ENCODE measurements around the gene PRKAG2. TPM values are rescaled to one million over a fixed set of nuclear protein-coding genes. Genes with fewer than 3 reads are reported as not detected.

The PRKAG2 gene
- total and polyA plus RNA-seq, 8 donors, result 12.9 to 34.6 (median 18.0) TPM

DNA sequence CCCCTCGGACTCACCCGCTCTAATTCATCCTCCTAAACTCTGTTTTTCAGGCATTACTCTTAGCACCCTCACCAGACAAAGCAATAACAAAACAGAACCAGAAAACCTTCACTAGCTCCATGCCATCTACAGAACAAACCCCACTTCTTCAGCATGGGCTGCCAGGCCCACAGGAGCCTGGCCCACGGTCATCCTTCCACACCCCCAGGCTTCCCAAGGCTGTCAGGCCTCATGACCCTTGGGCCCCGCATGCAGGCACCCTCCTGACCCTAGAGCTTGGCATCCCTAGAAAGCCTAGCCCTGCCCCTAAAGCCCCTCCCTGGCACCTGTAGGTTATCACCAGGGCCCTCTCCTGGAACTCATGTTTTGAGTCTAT is 59.6 kb downstream of the PRKAG2 start:
- TF ChIP-seq, protein P1, sequence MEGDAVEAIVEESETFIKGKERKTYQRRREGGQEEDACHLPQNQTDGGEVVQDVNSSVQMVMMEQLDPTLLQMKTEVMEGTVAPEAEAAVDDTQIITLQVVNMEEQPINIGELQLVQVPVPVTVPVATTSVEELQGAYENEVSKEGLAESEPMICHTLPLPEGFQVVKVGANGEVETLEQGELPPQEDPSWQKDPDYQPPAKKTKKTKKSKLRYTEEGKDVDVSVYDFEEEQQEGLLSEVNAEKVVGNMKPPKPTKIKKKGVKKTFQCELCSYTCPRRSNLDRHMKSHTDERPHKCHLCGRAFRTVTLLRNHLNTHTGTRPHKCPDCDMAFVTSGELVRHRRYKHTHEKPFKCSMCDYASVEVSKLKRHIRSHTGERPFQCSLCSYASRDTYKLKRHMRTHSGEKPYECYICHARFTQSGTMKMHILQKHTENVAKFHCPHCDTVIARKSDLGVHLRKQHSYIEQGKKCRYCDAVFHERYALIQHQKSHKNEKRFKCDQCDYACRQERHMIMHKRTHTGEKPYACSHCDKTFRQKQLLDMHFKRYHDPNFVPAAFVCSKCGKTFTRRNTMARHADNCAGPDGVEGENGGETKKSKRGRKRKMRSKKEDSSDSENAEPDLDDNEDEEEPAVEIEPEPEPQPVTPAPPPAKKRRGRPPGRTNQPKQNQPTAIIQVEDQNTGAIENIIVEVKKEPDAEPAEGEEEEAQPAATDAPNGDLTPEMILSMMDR (IDR thresholded peaks at IDR 0.05), result no peak
- H3K4me3 ChIP-seq, result no peak overlapping the region
- no peak for ATAC-seq
- no peaks in the 10 kb centered on the region for H3K27me3 ChIP-seq
- intact Hi-C loops (cut with DNase I), result no loop called here
- H3K9me3 ChIP-seq, result no peaks in the 10 kb centered on the region
- H3K4me1 ChIP-seq, result no peaks in the 10 kb centered on the region
- H3K36me3 ChIP-seq, result no peaks in the 10 kb centered on the region
- peak in 1 of 4 donors; percentile 17 for DNase-seq
- no peak overlapping the region for H3K27ac ChIP-seq

DNA sequence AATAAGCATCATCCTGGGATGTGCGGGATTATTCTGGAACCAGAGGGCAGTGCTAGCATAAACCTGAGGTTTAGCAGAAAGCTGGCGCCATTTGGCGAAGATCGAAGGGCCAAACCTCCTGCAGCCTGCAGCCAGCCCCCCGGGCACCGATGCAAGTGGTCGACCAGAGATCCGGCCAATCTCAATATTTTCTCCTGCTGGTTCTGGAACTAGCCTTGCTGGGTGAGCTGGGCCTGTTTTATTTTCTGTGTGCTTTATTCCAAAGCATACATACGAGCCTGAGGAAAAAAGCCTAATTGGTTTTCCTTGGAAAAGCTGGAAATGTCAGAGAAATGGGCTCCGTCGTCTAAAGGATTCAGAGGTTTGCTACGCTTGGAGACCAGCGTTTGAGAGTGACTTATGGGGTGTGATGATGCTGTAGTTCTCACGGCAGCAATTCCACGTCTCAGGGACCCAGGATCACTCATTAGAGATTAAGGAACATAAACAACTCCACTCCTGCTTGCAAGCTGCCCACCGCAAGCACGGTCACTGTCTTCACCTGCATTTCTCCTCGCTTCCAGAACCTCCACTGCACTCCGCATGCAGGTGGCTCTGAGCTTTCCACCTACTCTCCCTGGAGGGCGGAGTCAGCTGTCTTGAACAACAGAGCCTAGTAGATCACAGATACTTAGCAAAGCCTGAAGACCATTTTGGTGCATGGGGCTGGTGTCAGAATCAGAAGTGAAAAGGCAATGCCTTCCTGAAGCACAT is 60.2 kb downstream of the PRKAG2 start:
- Histone ChIP-seq H3K27ac (no peak overlapping the region), H3K9me3 (no peaks in the 10 kb centered on the region), H3K27me3 (no peaks in the 10 kb centered on the region), H3K4me3 (no peak overlapping the region), H3K36me3 (no peaks in the 10 kb centered on the region), H3K4me1 (no peaks in the 10 kb centered on the region)
- peak in 1 of 4 donors; percentile 34 for DNase-seq
- ATAC-seq, result no peak
- intact Hi-C loops (cut with DNase I), result no loop called here
- TF ChIP-seq, protein P1 (IDR thresholded peaks at IDR 0.05), result no peak

DNA sequence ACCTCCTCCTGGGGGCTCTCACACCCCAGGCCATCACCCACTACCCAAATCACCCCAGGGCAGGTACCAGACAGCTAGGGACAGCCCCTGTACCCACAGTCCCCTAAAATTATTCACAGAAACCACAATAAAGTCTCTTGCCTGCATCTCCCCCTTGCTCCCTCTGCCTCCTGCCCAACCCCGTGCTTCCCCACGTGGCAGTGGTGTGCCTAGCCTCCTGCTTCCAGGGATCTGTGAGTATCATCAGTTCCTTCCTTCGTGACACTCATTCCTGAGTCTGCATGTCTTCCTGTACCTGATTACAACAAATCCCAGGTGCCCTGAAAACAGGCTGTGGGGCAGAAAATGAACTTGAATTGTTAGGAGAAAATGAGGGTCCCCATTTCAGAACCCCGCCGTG is 61.5 kb downstream of the PRKAG2 start:
- TF ChIP-seq, protein P1 (IDR thresholded peaks at IDR 0.05), result no peak
- Histone ChIP-seq H3K36me3 (no peaks in the 10 kb centered on the region), H3K4me1 (no peaks in the 10 kb centered on the region), H3K9me3 (no peaks in the 10 kb centered on the region), H3K27ac (no peak overlapping the region), H3K27me3 (no peaks in the 10 kb centered on the region), H3K4me3 (no peak overlapping the region)
- intact Hi-C loops (cut with DNase I), result no loop called here
- ATAC-seq (no peak), DNase-seq (peak in 1 of 4 donors; percentile 31)

DNA sequence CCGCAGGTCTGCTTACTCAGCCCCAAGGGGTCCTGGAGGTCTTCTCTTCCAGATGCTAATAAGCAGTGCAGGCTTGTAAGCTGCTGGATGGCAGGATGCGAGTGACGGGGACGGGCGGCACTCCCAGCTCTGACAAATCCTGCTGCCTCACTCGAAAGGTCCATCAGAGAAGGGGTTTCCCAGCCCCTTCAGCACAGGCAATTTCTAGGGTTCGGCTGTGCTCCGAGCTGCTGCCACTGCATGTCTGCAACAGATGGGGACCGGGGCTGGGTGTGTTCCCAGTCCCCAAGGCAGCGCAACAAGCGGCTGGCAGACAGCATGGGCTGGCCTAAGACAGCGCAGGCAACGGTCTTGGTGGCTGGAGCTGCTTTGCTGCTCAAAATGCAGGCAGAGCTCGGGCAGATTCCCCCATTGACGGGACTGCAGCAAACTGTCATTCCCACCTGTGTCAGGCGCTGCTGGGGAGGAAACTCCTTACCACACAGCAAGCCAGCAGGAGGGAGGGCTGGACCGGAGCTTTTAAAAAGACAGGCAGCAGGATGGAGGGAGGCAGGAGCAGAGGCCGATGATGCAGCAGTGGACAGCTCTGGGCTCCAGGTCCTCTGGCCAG is 62.4 kb downstream of the PRKAG2 start:
- Histone ChIP-seq H3K4me3 (no peak overlapping the region), H3K4me1 (no peaks in the 10 kb centered on the region), H3K27ac (no peak overlapping the region), H3K9me3 (no peaks in the 10 kb centered on the region), H3K27me3 (no peaks in the 10 kb centered on the region), H3K36me3 (no peaks in the 10 kb centered on the region)
- no peak for ATAC-seq
- DNase-seq, result peak in 1 of 4 donors; percentile 78
- intact Hi-C loops (cut with DNase I), result no loop called here
- TF ChIP-seq, protein P1 (IDR thresholded peaks at IDR 0.05), result no peak

DNA sequence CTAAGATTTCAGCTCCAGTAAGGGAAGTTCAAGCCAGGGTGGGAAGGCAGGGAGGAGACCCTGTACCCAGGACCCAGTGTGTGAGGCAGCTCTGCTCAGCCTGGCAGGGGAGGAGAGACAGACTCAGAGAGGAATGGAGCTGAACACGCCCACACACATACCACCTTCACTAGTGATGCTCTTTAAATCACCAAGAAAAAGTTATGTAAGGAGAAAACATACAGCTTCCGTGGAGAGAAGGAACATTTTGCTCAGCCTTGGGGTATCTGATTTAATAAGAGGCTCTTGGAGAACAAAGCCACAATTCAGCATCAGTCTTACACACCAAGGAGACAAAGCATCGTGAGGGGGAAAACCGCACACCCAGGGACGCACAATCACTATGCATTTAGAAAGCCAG is 62.9 kb downstream of the PRKAG2 start:
- Histone ChIP-seq H3K4me1 (peaks cover 0 to 2% of the 10 kb centered on the region in 2 donors), H3K4me3 (no peak overlapping the region), H3K36me3 (no peaks in the 10 kb centered on the region), H3K9me3 (no peaks in the 10 kb centered on the region), H3K27ac (no peak overlapping the region), H3K27me3 (no peaks in the 10 kb centered on the region)
- ATAC-seq, result no peak
- TF ChIP-seq, protein P1 (IDR thresholded peaks at IDR 0.05), result no peak
- peak in 1 of 4 donors; percentile 27 for DNase-seq
- intact Hi-C loops (cut with DNase I), result no loop called here

Data from left lung (tissue), 10 donors.